SK-N-SH (cell line): ENCODE data around the gene KCNE1.
"Not testable (repeated sequence)": the region's sequence is repeated elsewhere in the genome, so short reads cannot be mapped to it uniquely, and the experiment has no call there.

Experiments used
- EP300 ChIP-seq, 2 experiments: IDR thresholded peaks; 2 replicates each; pipeline versions ENCODE4 v1.4.0 to v1.6.1; 2012; ENCODE audit warnings: borderline replicate concordance in 1 of 2, low read depth in 1 of 2, low read length in 1 of 2
- EZH2phosphoT487 ChIP-seq: fragments of 200-600 bp; sonication (generic); IDR thresholded peaks from 2 replicates; pipeline ENCODE4 v1.6.1; 2017; ENCODE audit warnings: low read depth, mixed run types, mild to moderate bottlenecking, antibody characterized with exemption, moderate library complexity, borderline replicate concordance
- NFIC ChIP-seq: IDR thresholded peaks from 2 replicates; pipeline ENCODE4 v1.4.0; 2012; ENCODE audit warnings: borderline replicate concordance
- POLR2AphosphoS5 ChIP-seq: IDR thresholded peaks from 2 replicates; pipeline ENCODE4 v1.6.1; 2012; ENCODE audit warnings: low read depth, low read length
- TF ChIP-seq, protein P1 (sequence below): fragments of 200-600 bp; sonication (generic); IDR thresholded peaks from 2 replicates; pipeline ENCODE4 v1.6.1; 2017; ENCODE audit warnings: antibody characterized with exemption, mild to moderate bottlenecking, moderate library complexity

DNA sequence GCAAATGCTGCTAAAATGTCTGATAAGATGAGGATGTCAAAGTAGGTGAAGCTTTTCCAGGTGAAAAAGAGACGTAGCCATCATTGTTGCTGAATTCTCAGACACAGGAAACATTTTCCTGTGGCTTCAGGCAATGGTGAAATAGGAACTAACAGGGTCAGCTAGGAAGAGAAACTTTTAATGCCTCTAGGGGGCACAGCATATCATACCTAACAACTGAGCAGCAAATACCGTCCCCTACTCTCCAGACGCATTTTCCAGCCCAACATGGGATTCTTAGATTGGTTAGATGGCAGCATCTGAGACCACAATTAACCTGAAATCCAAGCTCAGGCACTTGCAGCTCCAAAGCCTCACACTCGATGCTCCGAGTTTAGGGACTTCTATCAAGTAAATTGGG lies 28.2 kb downstream of the KCNE1 start:
- TF ChIP-seq, protein P1, sequence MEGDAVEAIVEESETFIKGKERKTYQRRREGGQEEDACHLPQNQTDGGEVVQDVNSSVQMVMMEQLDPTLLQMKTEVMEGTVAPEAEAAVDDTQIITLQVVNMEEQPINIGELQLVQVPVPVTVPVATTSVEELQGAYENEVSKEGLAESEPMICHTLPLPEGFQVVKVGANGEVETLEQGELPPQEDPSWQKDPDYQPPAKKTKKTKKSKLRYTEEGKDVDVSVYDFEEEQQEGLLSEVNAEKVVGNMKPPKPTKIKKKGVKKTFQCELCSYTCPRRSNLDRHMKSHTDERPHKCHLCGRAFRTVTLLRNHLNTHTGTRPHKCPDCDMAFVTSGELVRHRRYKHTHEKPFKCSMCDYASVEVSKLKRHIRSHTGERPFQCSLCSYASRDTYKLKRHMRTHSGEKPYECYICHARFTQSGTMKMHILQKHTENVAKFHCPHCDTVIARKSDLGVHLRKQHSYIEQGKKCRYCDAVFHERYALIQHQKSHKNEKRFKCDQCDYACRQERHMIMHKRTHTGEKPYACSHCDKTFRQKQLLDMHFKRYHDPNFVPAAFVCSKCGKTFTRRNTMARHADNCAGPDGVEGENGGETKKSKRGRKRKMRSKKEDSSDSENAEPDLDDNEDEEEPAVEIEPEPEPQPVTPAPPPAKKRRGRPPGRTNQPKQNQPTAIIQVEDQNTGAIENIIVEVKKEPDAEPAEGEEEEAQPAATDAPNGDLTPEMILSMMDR = not testable (repeated sequence)
- TF ChIP-seq POLR2AphosphoS5; EZH2phosphoT487; EP300 (IDR thresholded peaks at IDR 0.05; ENCODE audit: borderline replicate concordance in 1 of 2, low read depth in 1 of 2, low read length in 1 of 2); NFIC: not testable (repeated sequence)
